ENCODE data around the gene DDX31.

The DDX31 gene

DNA sequence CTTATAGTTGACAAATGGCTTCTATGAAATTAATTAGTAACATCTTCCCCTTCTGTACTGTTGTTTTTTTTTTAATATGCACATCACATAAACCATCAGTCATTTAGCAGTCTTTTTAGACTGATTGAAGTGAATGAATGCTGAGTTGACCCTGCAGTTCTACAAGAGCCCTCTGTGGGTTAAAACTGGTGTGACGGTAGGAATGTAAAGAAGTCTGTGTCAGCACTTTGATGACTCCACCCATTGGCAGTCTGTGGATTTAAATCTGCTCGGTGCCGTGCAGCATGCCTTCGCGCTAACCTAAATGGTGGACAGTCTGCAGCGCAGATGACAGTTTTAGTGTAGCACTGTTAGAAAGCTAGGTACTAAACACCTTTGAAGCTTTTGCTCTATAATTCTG, 3.6 kb upstream of the DDX31 start:
- peak; percentile 68 for DNase-seq (ENCODE audit: low read depth)

DNA sequence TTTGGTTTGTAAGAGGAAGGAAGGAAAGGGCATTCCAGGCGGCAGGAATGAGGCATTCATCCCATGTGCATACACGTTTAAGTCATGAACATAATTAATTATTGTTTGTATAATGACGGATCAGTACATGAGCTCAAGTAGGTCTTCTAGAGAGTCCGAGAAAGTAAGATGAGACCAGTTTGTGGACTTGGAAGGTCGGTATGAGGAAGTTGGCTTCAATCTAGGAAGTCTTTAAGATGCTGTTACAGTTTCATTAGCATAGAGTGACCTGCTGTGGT, 2.6 kb upstream of the DDX31 start:
- no peak for DNase-seq (ENCODE audit: low read depth)

DNA sequence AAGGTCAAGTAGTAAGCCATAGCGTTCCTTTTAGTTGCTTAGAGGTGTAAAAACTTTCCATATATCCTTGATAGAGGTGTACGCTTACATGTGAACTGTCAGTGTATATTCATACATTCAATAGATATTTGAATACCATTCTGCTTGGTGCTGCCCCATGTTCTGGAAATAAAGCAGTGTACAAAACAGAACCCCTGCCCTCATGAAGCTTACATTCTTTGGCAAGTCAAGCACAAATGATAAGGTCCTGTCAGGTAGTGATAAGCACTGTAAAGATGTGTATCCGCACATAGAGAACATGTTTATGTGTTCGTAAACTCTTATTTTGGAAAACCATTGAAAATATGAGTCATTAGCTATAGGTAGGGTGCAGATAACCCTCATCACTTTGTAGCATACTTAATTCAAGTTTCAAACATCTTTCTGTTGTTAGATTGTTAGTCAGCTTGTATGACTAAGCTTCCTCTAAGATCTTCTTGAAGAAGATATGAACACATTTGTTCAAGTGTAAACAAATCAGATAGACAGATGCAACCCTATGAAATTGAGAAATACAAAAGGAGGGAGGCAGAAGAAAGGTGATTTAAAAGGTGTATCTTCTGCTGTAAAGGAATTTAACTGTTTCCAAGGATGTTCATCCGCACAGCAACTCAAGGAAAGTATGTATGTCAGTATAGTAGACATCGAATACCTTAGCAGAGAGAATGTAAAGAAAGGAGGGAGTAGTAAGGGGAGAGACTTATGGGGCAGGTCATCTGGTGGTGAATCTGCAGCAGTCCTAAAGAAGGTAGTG, 2.0 kb upstream of the DDX31 start:
- DNase-seq (ENCODE audit: low read depth), result peak; percentile 64

DNA sequence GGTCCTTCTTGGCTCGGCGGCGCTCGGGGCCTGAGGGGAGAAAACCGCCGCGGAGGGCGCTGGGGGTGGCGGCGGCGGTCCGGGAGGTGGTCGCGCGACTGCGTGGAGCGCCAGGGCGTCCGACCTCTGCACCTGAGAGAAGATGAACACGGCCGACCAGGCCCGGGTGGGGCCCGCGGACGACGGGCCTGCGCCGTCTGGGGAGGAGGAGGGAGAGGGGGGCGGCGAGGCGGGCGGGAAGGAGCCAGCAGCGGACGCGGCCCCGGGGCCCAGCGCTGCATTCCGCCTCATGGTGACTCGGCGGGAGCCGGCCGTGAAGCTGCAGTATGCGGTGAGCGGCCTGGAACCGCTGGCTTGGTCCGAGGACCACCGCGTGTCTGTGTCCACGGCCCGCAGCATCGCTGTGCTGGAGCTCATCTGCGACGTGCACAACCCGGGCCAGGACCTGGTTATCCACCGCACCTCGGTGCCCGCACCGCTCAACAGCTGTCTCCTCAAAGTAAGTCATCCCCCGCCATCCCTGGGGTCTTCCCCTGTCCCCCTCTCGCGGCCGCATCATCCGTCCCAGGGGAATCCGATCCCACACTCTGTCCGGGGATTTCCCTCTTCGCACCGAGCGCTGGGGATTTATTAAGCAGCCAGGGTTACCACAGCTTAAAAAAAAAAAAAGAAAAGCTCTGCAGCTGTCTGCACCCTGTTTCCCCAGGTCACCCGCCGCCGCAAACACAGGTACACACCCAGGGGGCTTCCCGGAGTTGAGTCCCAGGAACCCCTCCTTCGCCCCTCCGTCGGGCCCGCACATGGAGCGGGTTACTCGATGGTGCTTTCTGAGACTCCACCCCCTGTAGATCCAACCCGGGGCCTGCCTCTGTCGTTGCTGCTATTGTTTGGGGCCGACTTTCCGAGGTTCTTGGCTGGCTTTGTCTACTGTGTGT, 941 bp upstream of the DDX31 start, which contains the start of gene GTF3C4:
TSS of gene GTF3C4 (plus strand) at position 8 of the 935 bp plus-strand sequence. CDS start at position 143, 135 bp downstream.
- DNase-seq (ENCODE audit: low read depth), result no peak

DNA sequence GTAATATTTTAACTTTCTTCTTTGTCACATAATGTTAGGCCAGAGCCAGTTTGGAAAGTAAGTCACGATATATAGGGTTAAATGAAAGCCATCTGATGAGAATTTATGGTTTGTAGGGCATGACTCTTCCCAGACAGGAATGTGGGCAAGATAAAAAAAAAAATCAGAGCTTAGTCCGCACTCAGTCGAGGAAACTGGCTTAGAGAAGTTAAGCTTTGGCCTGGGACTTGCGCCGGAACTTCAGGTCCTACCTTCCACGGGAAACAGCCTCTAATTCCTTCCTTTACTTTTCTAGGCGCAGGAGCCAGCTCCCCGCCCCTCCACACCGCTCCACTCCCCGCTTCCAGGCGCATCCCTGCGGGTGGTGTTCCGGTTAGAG, 475 bp downstream of the DDX31 start:
- DNase-seq (ENCODE audit: low read depth), result peak; percentile 70

DNA sequence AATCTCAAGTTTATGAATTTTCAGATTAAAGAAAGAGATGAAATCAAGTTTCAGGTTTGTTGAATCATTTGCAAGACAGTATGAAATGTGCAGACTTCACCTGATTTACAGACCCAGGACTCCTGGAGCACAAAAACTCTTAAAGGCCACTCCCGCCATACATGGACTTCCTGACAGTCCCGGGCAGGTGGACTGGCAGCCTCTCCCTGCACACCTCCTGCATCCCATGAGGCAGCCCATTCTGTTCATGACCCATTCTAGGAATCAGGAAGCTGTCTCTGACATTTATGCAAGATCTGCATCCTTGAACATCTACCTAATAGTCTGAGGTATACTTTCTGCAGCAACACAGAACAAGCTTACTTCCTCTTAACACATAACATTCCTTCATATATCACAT, 5.9 kb downstream of the DDX31 start:
- no peak for DNase-seq (ENCODE audit: low read depth)

DNA sequence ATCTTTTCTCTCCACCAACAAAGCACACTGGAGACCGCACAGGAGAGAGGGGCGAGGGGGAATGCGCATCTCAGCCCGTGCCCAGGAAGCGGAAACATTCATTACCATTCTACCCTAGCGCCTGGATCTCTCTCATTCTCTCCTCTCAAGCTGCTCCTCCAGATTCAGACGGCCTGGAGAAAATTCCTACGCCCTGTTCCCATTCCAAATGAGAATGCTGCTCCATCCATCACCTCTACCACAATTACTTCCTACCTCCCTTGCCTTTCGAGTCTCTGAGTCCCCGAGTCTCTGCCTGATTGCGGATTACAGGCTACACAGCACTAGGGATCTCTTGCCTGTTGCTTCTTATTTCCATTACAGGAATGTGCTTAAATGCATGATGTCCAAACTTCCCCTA, 6.7 kb downstream of the DDX31 start:
- no peak for DNase-seq (ENCODE audit: low read depth)

DNA sequence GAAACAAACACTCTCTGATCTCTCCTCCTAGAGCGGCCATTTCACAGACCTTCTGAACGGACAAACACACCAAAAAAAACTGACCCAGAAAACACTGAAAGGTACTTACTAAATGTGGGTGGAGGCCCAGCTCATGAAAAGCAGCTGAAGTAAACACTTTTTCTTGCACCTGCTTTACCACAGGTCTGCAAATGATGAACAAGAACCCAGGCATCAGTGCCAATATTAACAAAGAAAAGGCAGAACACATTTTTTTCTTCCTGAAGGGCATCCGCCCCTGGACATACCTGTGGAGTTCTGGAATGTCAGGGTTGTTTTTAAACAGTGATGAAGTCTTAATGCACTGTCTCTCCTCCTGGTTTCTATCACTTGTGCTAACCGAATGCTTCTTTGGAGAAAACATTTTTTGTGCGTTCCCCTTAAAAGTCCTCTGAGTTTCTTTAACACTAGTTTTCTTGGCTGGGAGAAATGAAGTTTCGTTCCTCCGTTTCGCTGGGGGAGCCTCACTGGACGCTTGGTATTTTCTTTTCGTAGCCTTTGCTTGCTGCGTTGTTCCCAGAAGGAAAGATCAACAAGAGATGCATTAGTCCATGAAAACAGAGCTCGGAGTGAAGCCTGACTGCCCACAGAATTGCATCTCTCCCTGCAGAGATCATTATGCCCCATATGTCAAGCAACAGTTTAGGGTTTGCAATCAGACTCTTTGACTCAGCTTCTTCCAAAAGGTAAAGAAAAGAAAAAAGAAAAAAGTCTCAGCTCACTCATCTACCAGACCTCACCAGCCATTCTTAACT, 7.4 kb downstream of the DDX31 start:
- DNase-seq (ENCODE audit: low read depth), result no peak

DNA sequence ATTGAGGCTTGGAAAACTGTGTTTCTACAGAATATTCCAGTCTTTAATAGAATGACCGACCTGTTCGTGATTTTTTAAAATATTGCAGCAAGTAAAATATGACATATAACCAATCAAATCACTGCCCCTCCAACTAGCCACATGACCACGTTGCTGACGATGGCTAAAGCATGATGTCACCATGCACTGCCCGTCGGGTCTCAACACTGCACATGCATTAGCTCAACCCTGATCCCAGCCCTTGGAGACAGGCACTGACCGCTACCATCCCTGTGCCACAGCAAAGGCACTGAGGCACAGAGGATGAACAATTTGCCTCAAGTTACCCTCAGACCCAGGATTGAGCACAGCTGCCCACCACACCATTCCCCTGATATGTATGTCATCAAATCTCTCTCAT, 13.5 kb downstream of the DDX31 start:
- no peak for DNase-seq (ENCODE audit: low read depth)

DNA sequence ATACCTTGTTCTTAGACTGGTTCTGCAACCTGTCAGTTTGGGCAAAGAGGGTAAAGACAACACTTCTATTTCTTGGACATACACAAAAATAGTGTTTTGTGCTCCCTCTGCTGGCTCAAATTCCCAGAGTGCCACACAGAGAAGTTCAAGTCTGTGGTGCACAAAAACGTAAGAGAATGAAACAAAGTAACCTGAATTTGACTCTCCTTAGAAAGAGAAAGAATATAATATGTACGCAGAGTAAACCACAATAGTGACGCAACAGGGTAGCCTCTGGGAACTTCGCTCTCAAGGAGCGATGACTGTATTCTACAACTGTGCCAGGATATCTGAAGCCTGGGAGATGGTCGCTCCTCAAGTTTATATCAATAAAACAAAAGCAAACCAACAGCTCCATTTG, 18.5 kb downstream of the DDX31 start:
- DNase-seq (ENCODE audit: low read depth), result peak; percentile 98

DNA sequence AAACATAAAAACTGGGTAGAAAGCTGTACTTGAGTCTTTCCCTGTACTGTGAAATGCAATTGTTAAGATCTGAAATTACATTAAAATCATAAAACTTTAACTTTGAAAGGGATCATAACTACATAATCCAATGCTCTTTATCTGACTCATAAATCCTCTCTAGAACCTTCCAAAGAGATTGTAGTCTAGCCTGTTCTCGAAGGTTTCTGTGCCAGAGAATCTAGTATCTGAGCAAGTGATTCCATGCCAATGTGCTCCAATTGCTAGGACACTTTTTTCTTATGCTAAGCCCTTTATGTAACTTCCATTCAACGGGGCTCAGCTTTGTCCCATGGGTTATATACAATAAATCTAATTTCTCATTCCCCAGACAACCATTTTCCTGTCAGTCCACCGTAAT, 21.1 kb downstream of the DDX31 start:
- peak; percentile 34 for DNase-seq (ENCODE audit: low read depth)

DNA sequence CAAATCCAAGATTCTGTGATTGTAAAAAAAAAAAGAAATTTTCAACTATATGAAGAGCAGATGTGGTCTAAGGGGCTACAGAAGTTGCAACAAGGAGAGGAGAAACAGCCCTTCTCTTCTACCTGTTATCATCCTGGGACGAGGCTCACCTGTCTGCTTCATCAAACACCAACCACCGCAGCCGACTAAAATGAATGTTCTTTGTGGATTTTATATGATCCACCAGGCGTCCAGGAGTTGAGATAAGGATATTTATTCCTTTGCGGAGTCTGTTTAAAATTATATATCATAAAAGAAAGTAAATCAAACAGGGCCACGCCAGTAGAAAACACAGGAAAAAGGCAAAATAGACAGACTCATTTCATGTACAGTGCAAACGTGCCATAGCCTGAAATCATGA, 21.5 kb downstream of the DDX31 start:
- DNase-seq (ENCODE audit: low read depth), result no peak

DNA sequence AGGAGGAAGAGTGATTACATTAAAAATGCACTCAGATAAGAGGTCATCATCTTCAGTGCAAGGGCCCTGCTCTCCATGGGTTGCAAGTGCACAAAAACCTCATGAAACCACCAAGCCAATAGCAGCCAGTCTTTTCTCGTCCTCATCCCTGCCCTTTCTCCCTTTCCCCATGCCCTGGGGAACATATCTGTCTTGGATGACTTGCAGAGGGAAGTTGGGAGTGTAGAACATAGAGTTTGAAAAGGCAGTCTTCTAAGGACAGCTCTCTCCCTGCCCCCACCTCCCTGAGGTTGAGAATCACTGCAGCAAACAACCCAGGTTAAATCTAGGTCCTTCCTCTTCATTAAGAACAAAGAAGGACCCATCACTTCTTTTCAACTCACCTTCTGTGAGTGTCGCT, 22.0 kb downstream of the DDX31 start:
- DNase-seq (ENCODE audit: low read depth), result peak; percentile 77

DNA sequence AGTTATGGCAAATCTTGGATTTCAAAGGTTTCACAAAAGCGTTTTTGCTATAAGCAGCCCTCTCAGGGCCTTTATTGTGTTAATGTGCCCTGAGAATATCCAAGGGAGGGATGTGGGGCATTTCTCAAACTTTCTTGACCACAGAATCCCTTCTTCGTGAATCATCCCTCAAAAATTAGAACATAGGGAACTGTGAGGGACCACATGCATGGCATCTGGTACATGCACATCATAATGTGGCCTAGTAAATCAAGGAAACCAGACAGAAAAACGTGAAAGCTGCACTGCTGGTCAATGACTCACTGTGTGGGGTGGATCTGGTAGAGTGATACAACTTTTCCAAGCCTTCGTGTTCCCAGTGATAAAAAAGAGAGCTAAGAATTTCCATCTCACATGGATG, 22.4 kb downstream of the DDX31 start:
- peak; percentile 100 for DNase-seq (ENCODE audit: low read depth)

DNA sequence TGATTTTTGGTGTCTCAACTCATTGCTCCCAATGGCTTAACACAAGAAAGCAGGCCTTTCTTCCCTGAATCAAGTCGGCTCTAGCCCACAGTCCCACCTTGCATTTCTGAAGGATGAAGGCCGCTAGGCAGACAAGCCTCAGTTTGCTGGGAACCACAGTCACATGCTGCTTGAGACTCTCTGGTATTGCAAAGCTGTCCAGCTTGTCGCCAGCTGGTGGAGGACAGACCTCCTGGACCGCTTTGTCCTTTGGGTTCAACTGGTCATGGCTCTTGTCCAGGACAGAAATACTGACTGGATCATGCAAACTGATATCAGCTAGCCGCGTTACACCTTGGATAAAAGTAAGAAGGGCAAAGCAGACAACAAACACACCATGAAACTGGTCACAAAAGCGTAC, 23.1 kb downstream of the DDX31 start:
- peak; percentile 21 for DNase-seq (ENCODE audit: low read depth)

DNA sequence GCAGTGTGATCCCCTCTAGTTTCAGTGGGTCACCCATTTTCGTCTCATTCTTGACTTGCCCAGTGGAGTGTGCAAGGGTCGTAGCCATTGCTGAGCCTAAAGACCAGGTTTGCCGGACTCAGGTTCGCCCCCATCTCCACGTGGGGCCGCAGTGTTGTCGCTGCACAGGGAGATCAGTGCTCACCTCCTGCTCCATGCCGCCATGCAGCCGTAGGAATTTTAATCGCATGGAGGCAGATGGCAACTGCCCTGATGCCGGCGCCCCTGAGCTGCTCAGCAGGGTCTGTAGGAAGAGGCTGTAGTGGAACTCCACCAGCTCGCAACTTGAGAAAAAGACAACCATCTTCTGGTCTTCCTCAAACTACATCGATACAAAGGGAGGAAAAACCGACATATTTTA, 24.1 kb downstream of the DDX31 start:
- no peak for DNase-seq (ENCODE audit: low read depth)

DNA sequence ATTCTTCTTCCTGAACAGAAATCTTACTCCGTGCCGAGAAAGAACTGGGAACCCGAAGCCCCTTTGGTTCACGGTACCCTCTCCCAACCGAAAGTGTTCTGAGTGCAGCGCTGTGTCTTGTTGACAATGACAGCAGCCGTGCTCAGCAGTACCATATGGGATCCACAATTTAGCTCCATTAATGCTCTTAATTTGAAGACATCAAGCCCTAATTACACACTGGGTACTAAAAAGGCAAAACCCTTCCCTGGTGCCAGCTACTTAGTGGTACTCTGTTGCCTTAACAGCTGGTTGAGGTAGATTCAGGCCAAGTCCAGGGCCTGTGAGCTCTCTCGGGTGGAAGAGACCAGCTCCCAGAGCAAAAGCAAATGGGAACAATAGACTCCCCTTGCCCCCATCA, 24.5 kb downstream of the DDX31 start:
- no peak for DNase-seq (ENCODE audit: low read depth)

DNA sequence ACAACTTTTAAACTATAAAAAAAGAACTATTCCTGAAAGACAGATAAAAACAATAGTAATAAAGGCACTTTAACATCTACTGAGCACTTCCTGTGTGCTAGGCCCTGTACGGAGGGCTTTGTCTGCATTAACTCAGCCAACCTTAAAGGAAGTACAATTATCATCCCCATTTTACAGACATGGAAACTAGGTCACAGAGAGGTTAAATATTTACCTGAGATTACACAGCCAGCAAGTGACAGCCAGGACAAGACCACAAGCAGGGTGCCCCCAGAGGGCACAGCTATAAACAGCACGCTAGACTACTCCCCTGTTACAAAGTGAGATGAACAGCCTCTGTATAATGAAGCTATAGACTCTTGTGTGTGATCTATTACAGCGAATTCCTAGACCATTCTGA, 25.5 kb downstream of the DDX31 start:
- DNase-seq (ENCODE audit: low read depth), result no peak

DNA sequence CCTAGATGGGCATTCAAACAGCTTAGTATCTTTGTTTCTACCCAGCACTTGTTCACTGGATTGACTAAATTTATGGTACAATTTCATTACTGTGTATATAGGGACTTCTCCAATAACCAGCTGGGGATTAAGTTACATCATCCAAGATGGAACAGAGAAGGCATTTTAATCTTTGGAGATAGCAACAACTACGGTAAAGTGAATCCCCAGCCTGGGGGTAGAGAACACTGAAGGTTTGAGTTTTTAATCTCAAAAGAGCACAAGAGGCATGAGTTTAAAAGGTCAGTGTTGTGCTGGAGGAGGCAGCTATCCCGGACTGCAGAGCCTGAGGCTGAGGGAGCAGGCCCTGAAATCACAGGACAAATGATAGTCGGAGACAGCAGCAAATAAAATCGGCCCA, 28.6 kb downstream of the DDX31 start:
- peak; percentile 36 for DNase-seq (ENCODE audit: low read depth)

DNA sequence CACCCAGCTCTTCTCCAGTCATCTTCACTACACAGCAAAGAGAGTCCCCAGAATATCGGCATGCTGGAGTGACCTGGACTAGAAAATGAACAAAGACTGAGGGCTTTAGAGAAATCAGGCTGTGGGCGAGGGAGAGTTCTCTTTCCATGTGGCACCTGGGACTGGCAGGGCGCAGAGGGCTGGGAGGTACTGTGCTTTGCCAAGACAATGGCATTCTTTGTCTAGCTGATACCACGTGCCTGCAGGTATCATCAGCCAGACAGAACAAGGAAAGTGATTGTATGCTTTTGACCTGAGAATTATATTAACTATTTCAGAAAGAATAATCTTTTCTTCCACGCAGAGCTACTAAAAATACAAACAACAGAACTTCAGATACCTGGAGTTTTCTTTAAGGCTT, 30.5 kb downstream of the DDX31 start:
- DNase-seq (ENCODE audit: low read depth), result no peak

DNA sequence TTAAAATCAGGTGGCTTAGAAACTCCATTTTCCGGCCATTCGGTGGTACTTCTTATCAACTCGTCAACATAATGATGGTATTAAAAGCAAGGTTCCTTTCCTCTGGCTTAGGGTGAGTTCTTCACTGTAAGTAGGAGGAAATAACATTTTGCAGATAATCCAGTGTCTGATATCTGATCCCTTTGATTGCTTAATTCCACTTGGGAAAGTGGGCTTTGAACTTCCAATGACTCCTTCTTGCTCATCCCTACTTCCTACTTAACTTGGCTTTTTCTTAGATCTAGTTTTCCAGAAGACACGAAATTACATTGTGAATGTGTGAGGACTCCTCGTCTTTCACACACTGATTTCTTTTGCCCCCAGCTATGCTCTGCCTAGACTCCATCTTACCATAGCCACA, 31.5 kb downstream of the DDX31 start:
- peak; percentile 80 for DNase-seq (ENCODE audit: low read depth)

DNA sequence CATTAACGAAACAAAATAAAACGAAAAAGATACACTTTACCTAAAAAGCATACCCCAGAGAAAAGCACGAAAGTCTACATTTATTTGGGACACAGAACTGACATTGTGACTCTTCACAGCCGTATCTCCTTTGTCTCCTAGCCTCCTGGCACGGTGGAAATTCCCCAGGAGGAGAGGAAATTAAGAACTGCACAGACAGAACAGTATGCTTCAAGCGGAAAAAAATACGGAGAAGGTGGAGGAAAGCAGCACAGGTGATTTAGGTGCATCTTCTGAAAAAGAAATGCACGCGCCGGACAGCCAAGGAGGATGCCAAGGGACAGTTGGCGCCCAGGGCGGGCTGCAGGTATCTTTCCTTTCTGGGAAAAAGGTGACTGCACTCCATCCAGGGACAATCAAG, 32.0 kb downstream of the DDX31 start:
- DNase-seq (ENCODE audit: low read depth), result no peak

DNA sequence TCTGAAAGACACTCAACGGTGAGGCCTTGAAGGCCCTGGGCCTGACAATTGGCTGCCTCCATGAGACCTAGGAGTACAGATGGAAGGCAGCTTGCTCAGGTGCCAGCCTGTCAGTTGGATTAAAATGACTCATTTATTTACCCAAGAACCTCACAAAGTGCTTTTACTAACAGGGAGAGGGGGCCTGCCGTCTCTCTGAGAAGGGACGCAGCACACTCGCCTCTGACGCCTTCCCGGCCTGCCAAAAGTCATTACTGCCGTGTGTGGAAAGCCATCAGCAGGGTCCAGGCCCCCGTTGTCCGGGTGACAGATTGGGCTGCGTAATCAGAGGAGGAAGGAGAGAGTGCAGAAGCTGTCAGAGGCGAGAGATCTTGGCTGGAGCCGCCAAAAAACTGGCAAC, 32.4 kb downstream of the DDX31 start:
- no peak for DNase-seq (ENCODE audit: low read depth)

Data from amniotic epithelial cell (primary cell).